Measurements from ENCODE around the gene PPM1F. TPM values are rescaled to one million over a fixed set of nuclear protein-coding genes. Genes with fewer than 3 reads are reported as not detected.

The PPM1F gene
- total RNA-seq, 2 donors from 2014 or later: 14.5 to 26.4 TPM

DNA sequence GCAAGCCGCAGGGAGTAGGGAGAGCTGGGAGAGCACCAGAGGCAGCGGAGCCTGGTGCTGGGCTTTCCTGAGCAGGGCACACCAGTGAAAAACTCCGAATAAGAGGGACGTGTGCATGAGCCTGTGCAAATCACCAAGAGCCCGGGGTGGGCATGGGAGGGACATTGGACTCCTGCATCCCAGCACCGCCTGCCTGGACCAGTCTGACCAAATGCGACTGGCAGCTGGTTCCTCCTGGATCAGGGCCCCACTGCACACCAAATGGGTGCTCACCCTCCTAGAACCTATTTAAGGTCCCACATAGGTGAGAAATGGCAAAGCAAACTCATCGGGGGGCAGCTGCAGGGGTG lies 3.1 kb downstream of the PPM1F start:
- H3K4me1 ChIP-seq: peaks cover 14% of the 10 kb centered on the region
- no peaks in the 10 kb centered on the region for H3K36me3 ChIP-seq (replicated peaks in 1 of 2; ENCODE audit: insufficient read depth in 1 of 2, low read depth in 2 of 2)
- peak overlapping the region in 1 of 4 donors; percentile 43 for H3K27ac ChIP-seq
- no peak overlapping the region for H3K4me3 ChIP-seq
- H3K27me3 ChIP-seq: no peaks in the 10 kb centered on the region
- TF ChIP-seq POLR2A (IDR thresholded peaks at IDR 0.05) (no peak), CTCF (IDR thresholded peaks at IDR 0.05) (no peak)
- 86 to 88% methylated on average over 7 to 8 of the region's 8 CpGs for WGBS, 2 donors
- ATAC-seq (no peak), DNase-seq (no peak)
- H3K9me3 ChIP-seq: no peaks in the 10 kb centered on the region
- intact Hi-C loops (cut with DNase I): no loop called here

GRCh38 chr22:21948824-21949568 lies 3.7 kb downstream of the PPM1F start:
- Histone ChIP-seq H3K9me3 (no peaks in the 10 kb centered on the region), H3K27ac (peak overlapping the region in 2 of 4 donors; percentile 39 to 43), H3K4me1 (peaks cover 14% of the 10 kb centered on the region), H3K4me3 (no peak overlapping the region), H3K27me3 (no peaks in the 10 kb centered on the region), H3K36me3 (replicated peaks in 1 of 2; ENCODE audit: insufficient read depth in 1 of 2, low read depth in 2 of 2) (peaks cover 0 to 2% of the 10 kb centered on the region in 2 donors)
- TF ChIP-seq POLR2A (IDR thresholded peaks at IDR 0.05) (peak in 1 of 3 donors; percentile 9), CTCF (IDR thresholded peaks at IDR 0.05) (no peak)
- intact Hi-C loops (cut with DNase I): no loop called here
- WGBS, 2 donors: 81 to 82% methylated on average over 7 of the region's 7 CpGs
- no peak for DNase-seq
- ATAC-seq: no peak

GRCh38 chr22:21948390-21948789 lies 4.3 kb downstream of the PPM1F start:
- Histone ChIP-seq H3K4me3 (no peak overlapping the region), H3K27ac (peak overlapping the region in 1 of 4 donors; percentile 39), H3K27me3 (no peaks in the 10 kb centered on the region), H3K36me3 (replicated peaks in 1 of 2; ENCODE audit: insufficient read depth in 1 of 2, low read depth in 2 of 2) (peaks cover 0 to 2% of the 10 kb centered on the region in 2 donors), H3K4me1 (peaks cover 14% of the 10 kb centered on the region), H3K9me3 (no peaks in the 10 kb centered on the region)
- intact Hi-C loops (cut with DNase I): no loop called here
- ATAC-seq: no peak
- TF ChIP-seq CTCF (IDR thresholded peaks at IDR 0.05): no peak
- TF ChIP-seq POLR2A (IDR thresholded peaks at IDR 0.05): no peak
- whole genome bisulfite sequencing, 2 donors: 80 to 83% methylated on average over 7 to 8 of the region's 8 CpGs
- no peak for DNase-seq

GRCh38 chr22:21947040-21948014 lies 5.3 kb downstream of the PPM1F start:
- ATAC-seq: no peak
- WGBS, 2 donors: 68 to 70% methylated on average over 16 of the region's 16 CpGs
- Histone ChIP-seq H3K4me1 (peaks cover 15% of the 10 kb centered on the region), H3K27me3 (no peaks in the 10 kb centered on the region), H3K9me3 (no peaks in the 10 kb centered on the region), H3K36me3 (replicated peaks in 1 of 2; ENCODE audit: insufficient read depth in 1 of 2, low read depth in 2 of 2) (peaks cover 0 to 2% of the 10 kb centered on the region in 2 donors), H3K27ac (peak overlapping the region in 2 of 4 donors; percentile 5 to 19), H3K4me3 (no peak overlapping the region)
- DNase-seq: no peak
- intact Hi-C loops (cut with DNase I): no loop called here
- peak in 2 of 7 experiments; percentile 23 to 24 for TF ChIP-seq CTCF (IDR thresholded peaks at IDR 0.05)
- no peak for TF ChIP-seq POLR2A (IDR thresholded peaks at IDR 0.05)
